NCI-H2227 treated with DMSO at 0.1 percent for 48 hours (cell line): ENCODE data around the gene RRP8.

Source experiments
- DNase-seq: peaks from one replicate; lab custom pipeline; 2025; lab: John Stamatoyannopoulos, UW

The RRP8 gene

GRCh38 chr11:6567371-6567745, 36.1 kb downstream of the RRP8 start:
- DNase-seq: no peak

- no peak for DNase-seq
These were observed 36.6 kb downstream of the RRP8 start for GRCh38 chr11:6566704-6567370.

GRCh38 chr11:6565988-6566703, 37.3 kb downstream of the RRP8 start:
- no peak for DNase-seq

GRCh38 chr11:6565325-6565724, 38.1 kb downstream of the RRP8 start:
- no peak for DNase-seq

GRCh38 chr11:6563667-6564066, 39.7 kb downstream of the RRP8 start:
- no peak for DNase-seq

- DNase-seq: no peak
These were observed 40.2 kb downstream of the RRP8 start for GRCh38 chr11:6563121-6563619.

- DNase-seq: no peak
These were observed 42.1 kb downstream of the RRP8 start for GRCh38 chr11:6561288-6561687.

DNA sequence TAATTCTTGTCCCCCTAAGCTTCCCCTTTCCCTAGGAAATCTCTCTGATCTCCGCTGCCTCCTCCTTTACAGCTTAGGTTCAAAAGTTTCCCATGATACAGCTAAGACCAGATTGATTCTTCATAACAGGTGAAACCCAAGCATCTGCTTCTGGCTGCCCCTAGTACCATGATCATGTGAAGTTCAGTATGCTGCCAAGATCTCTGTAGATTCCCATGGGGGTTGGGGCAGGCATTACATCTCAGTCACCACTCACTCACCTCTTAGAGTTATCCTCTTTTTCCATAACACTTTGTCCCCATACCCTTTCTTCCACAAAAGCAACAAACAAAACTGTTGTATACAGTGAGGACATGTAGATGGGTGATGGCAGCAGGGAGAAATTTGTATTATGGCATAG, 44.0 kb downstream of the RRP8 start:
- DNase-seq: no peak

- DNase-seq: no peak
These were observed 45.4 kb downstream of the RRP8 start for GRCh38 chr11:6557761-6558674.

- DNase-seq: no peak
These were observed 46.4 kb downstream of the RRP8 start for GRCh38 chr11:6557063-6557462.

- DNase-seq: no peak
These were observed 47.1 kb downstream of the RRP8 start for GRCh38 chr11:6556139-6556949.

- no peak for DNase-seq
These were observed 48.3 kb downstream of the RRP8 start for GRCh38 chr11:6554828-6555706.

DNA sequence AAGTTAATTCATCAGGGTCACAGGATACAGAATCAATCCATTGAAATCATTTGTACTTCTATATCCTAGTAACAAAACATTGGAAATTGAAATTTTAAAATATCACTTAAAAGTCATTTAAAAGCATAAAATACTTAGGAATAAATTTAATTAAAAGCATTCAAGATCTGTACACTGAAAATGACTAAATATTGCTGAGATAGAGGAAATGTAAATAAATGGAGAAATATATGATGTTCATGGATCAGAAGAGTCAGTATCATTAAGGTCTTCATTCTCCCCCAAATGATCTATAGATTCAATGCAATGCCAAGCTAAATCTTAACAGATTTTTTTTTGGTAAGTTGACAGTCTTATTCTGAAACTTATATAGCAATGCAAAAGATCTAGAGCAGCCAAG, 49.8 kb downstream of the RRP8 start:
- DNase-seq: no peak

GRCh38 chr11:6548641-6549040, 54.8 kb downstream of the RRP8 start:
- DNase-seq: no peak

DNA sequence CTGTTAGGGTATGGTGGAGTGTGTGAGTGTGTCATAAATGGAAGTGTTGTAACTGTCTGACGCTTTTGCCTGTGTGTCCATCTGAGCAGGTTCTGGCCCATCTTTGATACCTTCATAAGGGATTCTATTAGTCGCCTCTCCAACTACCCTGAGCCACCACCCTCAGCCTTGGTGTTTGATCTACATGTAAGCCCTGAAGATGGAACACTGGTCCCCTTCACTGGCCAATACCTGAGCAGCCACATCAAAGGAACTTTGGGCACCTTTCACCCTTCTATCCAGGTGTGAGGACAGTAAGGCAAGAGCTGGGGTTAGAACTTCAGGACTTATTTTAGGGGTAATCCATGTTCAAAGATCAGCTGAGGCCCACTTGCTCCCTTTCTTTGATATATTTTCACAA, 55.3 kb downstream of the RRP8 start:
- no peak for DNase-seq

DNA sequence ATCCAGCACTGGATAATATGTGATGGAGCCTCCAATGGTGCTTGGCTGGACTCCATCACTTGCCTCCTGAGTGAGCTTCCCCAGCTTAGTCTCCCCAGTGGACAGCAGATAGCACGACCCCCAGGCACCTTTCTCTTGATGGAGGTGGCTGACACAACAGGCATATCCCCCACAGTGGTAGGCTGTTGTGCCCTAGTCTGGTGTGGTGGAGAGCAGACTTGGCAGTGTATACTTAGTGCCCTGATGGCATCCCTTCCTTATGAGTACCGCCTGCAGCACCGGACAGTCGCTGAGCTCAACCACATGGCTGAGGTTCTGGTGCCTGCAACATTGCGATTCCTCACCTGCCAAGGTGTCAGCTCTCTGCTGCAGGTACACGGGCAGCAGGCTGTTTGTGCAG, 56.2 kb downstream of the RRP8 start:
- DNase-seq: no peak

DNA sequence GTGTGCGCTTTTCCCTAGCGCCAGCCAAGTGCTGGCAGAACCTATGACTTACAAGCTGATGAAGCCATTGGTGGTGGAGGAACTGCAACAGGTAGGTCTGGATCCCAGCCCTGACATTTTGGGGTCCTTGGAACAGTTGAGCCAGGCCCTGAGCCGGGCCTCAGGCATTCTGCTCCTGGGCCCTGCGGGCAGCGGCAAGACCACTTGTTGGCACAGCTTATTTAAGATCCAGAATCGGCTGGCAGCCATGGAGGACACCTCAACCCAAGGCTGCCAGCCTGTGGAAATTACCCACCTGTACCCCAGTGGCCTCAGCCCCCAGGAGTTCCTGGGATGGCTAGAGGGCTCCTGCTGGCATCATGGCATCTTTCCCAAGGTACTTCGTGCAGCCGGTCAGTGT, 56.7 kb downstream of the RRP8 start:
- no peak for DNase-seq

GRCh38 chr11:6545917-6546605, 57.4 kb downstream of the RRP8 start:
- no peak for DNase-seq
